CD4-positive, alpha-beta T cell treated with Interleukin-21 for 1 hour (primary cell): ENCODE results near the gene CHMP1A.

ENCODE experiments used
- DNase-seq: peaks from one replicate; pipeline ENCODE4 v3.0.0-alpha.2; 2020

The CHMP1A gene

DNA sequence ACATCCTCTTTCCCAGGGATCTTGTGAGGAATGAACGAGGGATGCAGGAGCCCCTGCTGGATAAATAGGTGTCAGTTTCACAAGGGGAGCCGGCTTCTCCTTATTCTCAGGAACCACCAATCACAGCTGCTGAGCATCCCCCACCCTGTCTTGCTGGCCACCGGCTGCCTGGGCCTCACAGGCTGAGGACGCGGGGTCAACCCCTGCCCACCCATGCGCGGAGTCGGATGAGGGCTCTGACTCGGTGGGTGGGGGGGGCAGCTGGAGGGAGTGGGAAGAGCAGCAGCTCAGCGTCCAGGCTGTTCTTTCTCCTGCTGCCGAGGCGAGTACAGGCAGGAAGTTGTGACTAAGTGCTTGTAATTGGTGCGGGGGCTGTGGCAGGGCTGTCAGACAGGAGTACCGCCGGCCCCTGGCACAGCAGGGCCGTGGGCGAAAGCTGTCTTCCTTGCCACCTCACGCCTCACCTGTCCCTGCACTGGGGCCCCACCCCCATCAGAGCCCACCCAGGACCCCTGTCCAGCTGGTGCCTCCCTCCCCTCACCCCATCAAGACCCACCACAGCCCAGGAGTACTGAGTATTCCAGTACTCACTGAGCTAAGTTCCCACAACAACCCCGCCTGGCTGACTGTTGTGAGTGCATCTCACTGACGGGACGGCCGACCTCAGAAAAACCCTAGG, 55.1 kb downstream of the CHMP1A start:
- DNase-seq: peak; percentile 43

DNA sequence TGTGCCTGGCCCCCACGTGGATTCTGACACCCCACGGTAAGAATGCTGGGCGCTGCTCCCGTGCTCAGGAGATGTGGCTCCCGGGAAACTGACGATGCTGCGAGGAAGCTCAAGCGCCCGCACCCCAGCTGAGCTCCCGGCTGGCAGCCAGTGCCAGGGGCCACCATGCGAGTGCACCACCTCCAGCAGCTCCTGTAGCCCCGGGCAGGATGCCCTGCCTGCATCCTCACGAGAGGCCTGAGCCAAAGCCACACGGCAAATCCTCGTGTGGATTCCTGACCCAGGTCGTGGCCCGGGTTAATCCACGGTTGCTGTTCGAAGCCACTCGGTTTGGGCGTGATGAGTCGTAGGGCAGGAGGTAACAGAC, 55.6 kb downstream of the CHMP1A start:
- DNase-seq: no peak

DNA sequence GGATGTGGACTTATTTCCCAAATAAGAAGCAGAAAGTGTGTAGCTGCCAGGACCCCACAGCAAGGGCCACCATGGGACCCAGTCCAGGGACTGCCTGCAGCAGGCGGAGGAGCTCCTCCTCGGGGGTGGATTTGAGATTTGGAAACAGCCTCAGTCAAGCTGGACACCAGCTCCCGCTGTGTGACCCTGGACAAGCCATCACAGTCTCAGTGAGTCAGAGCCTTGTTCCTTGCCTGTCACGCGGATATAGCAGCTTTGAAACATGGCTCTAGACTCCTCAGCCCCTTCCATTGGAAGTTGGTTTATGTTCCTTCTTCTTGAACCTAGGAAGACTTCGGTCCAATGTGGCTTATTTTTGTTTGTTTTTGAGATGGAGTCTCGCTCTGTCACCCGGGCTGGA, 56.6 kb downstream of the CHMP1A start:
- DNase-seq: no peak

DNA sequence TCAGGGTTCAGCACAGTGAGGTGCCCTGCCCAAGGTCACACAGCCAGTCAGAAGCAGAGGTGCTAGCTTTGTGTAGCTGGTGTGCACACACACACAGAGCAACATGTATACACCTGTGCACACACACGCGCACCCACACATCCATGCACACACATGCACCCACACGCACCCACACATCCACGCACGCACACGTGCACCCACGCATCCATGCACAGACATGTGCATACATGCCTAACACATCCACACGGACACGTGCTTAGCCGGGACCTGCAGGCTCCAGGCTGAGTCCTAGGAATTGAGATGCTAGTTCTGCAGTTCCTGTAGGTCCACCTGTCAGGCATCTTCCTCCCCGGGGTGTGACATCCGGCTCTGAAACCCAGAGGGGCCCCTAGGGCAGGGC, 57.1 kb downstream of the CHMP1A start:
- DNase-seq: no peak

DNA sequence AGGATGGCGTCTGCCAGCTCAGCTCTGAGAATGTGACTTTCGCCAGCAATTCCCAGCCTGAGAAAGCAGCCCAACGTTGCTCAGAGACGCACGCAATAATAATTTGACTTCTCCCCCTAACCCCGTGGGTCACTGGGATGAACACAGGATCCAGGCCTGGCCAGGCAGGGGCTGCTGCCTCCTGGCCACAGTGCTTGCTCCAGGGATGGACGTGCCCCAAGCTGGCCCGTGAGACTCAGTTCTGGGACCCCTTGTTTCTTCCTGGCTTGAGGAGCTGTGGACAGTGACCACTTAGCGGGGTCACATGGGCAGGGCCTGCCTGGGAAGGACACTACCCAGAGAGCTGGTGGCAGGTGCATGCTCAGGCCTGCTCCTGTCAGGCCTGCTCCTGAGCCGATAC, 57.6 kb downstream of the CHMP1A start:
- no peak for DNase-seq

DNA sequence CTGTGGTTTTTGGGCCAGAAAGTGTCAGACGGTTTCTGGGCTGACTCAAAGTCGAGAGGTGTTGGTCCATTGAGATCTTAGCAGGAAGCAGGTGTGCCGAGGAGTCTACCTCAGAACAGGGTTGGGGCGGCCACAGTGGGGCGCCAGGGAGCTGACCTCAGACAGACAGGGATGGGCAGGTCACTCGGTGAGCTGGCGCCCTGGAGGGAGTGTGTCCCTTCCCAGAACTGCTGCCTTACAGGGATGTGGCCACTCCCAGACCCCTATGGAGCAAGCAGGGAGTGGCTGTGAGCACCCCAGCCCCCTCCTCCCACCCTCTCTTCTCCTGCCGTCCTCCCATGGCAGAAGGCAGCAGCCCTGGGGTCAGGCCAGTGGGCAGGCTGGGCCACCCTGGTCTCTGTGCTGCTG, 58.1 kb downstream of the CHMP1A start:
- DNase-seq: no peak

DNA sequence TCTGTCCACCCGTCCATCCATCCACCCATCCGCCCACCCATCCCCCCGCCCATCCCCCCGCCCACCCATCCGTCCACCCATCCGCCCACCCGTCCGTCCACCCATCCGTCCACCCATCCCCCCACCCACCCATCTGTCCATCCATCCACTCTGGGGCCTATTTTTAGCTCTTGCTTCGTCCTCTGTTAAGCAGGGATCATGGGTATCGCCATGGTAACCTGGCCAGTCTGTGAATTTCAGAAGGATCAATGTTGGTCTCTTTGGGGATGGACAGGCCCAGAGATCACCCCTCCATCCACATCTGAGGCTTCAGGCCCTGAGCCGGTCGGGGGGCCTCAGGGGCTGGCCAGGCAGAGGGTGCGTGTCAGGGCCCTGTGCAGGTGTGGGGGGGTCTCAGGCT, 59.3 kb downstream of the CHMP1A start:
- no peak for DNase-seq

DNA sequence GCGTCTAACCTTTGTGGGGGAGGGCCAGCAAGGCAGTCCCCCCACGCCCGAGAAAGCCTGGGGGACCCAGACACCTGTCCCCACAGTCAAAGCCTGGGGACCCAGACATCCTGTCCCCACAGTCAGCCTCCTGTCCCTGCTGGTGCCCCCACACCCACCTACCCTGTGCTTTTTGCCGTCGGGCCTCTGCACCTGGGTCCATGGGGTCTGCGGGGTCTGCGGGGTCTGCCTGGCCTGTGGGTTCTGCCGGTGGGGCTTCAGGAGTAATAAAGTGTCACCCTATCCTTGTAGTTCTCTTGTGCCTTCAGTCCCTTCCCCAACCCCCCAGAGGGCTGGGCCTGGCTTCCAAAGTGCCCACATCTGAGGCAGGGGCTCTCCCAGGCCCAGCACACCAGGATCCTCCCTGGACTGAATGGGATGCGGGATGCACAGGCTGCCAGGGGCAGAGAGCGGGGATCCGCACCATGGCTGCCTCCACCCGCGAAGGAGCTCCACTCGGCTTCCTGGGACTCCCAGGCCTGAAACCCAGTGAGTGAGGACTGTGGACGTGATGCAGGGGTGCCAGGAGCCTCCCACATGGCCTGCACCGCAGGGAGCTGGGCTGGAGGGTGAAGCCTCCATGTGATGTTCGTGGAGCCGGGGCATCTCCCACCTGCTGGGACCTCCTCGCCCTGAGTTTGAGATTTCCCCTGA, 60.4 kb downstream of the CHMP1A start:
- DNase-seq: no peak

DNA sequence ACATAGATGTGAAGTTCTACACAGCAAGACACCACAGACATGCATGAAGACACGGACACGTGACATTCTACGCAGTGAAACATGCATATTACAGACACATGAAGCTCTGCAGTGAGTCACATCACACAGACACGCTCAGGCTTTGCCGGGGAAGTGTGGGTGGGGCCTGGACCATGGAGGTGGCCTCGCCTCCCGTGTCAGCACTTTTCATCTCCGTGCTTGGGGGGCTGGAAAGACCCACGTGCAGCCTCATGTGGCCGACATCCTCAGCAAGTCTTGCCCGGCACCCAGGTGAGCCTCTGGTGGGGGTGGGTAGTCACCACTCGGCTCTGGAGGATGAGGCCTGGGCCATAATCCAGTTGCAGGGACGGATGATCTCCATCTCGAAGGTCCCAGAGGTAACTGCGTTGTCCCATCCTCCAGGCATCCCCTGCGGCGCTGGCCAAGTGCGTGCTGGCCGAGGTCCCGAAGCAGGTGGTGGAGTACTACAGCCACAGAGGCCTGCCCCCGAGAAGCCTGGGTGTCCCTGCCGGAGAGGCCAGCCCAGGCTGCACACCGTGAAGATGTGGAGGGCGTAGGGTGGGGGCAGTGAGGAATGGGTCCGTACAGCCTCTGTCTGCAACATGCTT, 61.3 kb downstream of the CHMP1A start:
- DNase-seq: no peak

DNA sequence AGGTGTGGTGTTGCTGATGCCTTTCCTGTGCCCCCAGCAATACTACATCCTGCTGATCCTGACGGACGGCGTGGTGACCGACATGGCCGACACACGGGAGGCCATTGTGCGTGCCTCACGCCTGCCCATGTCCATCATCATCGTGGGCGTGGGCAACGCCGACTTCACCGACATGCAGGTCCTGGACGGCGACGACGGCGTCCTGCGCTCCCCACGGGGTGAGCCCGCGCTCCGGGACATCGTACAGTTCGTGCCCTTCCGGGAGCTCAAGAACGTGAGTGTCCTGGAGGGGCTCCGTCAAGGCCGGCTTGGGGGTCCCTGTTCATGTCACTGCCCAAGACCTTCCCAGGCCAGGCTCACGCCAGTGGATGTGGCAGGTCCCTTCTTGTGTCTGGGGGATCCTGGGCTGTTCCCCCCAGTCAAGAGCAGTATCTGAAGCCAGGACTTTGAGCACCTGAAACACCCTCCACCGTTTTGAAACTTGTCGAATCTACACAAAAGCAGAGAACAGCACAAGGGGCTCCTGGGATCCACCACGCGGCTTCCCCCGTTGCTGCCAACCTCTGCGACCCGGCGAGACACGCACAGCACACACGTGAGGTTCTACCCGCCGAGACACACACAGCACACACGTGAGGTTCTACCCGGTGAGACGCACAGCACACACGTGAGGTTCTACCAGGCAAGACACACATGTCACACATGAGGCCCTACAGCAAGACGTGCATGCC, 62.0 kb downstream of the CHMP1A start:
- no peak for DNase-seq
